ENCODE data around the gene PCDHB7.
"Not testable (repeated sequence)": the region's sequence is repeated elsewhere in the genome, so short reads cannot be mapped to it uniquely, and the experiment has no call there.

The PCDHB7 gene

DNA sequence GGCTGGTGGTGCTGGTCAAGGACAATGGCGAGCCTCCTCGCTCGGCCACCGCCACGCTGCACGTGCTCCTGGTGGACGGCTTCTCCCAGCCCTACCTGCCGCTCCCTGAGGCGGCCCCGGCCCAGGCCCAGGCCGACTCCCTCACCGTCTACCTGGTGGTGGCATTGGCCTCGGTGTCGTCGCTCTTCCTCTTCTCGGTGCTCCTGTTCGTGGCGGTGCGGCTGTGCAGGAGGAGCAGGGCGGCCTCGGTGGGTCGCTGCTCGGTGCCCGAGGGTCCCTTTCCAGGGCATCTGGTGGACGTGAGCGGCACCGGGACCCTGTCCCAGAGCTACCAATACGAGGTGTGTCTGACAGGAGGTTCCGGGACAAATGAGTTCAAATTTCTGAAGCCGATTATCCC lies 53.0 kb downstream of the PCDHB7 start:
- not testable (repeated sequence) for DNase-seq

All from 8988T (cell line).